UCSD-AML1 (cell line): ENCODE results near the gene GPR68.
A peak's percentile ranks its signal among the peaks of the same experiment; 100 is the strongest.

Experiments used
- DNase-seq: peaks from one replicate; lab custom pipeline; 2025; ENCODE audit not compliant: unreplicated experiment; lab: John Stamatoyannopoulos, UW

GPR68 gene

DNA sequence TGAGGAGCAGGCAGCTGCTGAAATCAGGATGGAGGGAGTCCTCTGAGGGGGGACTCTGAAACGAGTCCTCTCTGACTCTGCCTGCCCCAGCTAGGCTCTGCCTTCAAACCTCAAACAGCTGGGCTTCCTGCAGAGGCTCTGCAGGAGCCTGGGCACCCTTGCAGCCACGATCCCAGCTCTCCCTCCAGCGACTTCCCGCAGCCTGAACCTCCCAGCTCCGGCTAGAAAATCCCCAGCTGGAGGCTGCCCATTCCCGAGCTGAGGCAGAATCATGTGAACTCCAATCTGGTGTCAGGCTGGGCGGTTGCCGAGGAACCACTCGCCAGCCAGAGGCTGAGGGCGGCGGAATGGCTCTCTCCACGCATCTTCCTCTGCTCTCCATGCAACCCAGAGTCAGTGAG, at the start of gene GPR68:
Gene GPR68, minus strand, starts transcription at position 204 of the 401 bp plus-strand sequence. CDS start 9,654 bp downstream, outside the sequence.
- DNase-seq: peak; percentile 36

- DNase-seq: no peak
Observed at GRCh38 chr14:91294153-91294552, 49.6 kb upstream of the GPR68 start.

DNA sequence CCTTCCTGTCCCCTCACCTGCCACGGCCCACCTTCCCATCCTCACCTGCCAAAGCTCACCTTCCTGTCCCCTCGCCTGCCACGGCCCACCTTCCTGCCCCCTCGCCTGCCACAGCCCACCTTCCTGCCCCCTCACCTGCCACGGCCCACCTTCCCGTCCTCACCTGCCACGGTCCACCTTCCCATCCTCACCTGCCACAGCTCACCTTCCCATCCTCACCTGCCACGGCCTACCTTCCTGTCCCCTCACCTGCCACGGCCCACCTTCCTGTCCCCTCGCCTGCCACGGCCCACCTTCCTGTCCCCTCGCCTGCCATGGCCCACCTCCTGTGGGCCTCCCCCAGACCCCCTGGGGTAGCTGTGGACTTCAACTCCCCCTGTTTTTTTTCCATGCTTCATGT, 48.8 kb upstream of the GPR68 start:
- DNase-seq: no peak

DNA sequence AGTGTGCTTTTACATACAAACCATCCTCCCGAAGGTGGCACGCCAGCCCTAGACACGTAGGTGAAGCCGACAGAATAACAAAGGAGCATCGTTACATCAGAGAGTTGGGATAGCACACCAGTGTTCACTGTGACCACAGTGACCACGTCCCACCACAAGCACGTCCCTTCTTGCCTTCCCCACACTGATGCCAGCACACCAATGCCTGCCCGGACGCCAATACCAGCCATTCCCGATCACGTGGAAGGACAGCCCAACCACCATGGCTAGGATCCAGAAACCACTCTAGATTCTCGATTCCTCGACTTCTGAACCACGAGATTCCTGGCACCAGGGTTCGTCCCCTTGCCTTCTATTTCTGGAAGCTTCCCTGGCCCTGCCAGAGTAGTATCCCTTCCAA, 48.0 kb upstream of the GPR68 start:
- no peak for DNase-seq

DNA sequence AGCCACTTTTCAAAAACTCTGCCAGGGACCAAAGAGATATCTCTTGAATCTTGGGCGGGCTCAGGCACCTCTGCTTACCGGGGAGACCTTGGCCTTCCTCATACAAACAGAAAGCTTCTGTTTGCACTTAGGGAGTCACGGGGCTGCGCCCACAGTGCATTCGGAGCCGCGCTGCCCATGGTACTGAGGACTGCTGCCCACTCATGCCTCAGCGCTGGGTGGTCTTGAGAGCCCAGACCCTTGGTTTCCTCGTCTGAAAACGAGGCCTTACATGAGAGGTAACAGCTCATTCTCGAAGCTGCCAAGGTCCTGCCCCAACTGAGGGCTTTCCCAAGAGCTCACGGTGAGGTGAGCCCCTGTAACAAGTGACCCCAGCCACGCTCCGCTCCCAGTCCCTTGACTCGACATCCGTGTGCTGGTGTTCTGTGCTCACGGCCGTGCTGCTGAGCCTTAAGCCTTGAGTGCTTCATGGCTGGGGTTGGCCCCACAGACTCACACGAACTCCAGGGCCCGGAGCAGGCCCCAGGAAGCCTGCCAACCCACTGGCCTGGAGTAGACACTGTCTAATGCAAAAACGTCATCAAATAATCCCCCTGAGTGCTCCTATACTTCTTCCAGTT, 47.4 kb upstream of the GPR68 start:
- no peak for DNase-seq

DNA sequence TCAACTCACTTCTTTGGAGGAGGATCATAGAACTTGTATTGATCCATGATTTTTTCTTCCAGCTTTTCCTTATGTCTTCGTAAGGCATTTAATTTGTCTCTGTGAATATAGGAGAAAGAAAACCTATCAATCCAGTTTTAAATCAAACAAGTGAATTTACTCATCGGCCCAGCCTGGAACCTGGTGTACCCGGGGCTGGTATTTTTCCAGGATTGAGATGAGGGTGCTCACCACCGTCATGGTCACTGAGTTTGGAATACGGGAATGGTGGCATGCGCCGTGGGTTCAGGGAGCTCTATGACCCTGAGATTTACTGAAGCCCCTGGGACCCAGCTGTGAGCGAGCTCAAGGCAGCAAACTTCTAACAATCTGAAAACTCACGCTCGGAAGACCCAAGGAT, 46.5 kb upstream of the GPR68 start:
- no peak for DNase-seq

DNA sequence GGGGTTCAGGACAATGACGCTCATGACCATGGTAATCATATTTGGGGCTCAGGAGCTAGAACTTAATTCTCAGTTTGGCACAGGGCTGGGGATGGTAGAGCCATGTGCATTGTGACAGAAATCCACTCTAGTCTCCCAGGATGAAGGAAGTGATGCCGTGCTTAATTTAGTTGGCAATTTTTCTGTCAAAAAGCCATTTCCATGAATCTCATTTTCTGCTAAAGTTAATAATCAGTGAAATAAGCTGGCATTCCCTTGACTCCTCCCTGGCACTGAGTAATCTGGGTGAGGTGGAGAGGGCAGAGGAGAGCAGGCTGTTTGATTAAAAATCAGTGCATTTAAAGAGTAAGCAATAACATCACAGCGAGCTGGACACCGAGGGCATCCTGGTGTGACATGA, 45.0 kb upstream of the GPR68 start:
- no peak for DNase-seq

DNA sequence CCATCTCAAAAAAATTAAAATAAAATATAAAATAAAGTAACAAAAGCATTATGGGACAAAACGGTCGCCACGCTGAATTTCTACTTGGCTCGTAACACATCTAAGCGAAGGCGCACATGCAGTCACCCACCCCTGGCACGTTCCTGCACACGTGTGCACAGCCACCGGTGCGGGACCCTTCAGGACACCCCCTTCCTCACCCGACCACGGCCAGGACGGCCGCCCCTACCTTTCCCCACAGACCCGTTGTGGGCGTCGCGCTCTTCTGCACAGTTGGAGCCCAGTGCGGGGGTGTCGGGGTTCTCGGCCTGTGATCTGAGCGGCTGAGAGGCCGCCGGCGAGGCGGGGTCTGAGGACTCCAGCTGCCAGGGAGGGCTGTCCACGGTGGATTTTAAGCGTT, 44.4 kb upstream of the GPR68 start:
- no peak for DNase-seq

GRCh38 chr14:91286530-91286937, 42.0 kb upstream of the GPR68 start:
- DNase-seq: peak; percentile 71

GRCh38 chr14:91284791-91285548, 40.5 kb upstream of the GPR68 start:
- DNase-seq: no peak

GRCh38 chr14:91284146-91284790, 39.8 kb upstream of the GPR68 start:
- no peak for DNase-seq

DNA sequence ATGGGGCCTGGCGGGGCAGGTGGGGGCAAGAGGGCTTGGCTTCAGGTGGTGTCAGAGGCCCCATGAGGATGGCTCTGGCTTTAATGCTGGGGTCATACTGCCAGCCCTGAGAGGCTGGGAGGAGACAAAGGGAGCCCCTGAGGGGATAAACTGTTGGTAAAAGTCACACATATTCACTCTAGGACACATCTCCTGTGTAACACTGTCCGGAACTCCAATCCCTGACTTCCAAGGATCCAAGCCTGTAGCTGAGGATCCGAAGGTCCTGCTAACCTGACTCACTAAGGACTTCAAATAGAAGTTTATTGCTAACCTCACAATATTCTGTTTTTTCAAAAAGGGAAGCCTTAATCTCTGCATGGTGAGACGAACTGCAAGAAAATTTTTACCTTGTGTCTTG, 39.2 kb upstream of the GPR68 start:
- no peak for DNase-seq

GRCh38 chr14:91282954-91283645, 38.6 kb upstream of the GPR68 start:
- no peak for DNase-seq

DNA sequence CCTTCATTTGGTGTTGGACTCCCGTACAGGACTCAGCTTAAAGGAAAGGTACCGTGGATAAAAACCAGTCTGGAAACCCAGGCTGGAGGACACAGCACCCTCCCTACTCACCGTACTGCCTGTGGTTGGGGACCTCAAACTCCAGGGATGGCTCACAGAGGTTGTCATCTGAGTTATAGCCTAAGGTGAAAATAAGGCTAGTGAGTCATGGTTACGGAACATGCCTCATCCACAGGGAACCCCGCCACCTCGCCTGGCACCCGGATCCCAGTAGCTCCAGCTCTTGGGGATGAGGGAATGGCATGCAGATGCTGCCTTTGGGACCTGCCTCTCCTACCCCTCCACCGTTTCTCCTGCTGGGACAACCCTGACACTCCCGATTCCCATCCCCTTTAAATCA, 36.8 kb upstream of the GPR68 start:
- no peak for DNase-seq

GRCh38 chr14:91280129-91280528, 35.6 kb upstream of the GPR68 start:
- DNase-seq: no peak

DNA sequence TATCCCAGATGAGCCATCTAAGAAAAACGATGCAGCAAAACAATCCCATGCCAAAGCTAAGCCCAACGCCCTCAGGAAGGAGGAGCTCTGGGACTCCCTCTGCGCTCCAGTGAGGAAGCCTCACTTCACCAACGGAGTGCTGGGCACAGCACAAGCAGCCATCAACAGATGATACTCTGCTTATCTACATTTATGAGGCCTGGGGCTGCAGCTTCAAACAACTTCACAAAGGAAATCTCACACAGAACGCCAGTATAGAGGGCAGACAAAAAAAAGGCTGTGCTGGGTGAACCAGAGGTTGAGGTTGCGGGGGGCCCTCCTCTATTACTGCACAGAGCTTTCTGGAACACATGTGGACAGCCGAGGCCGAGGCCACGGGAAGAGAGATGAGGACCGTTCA, 34.9 kb upstream of the GPR68 start:
- no peak for DNase-seq

DNA sequence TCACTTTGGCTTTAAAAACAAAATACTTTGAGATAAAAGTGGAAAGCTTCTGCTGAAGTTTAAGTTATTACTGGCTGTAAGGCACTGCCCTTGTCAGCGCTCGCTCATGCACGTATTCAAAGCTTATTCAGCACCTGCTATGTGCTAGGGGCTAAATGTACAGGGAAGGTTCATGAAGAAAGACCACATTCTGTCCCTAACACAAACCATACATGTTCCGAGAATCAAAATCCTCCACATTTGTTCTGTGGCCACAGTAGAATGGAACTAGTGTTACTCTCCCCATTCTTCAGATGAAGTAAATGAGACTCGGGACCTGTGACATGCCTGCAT, 33.8 kb upstream of the GPR68 start:
- no peak for DNase-seq

- DNase-seq: no peak
Observed at GRCh38 chr14:91277546-91278382, 33.3 kb upstream of the GPR68 start.

DNA sequence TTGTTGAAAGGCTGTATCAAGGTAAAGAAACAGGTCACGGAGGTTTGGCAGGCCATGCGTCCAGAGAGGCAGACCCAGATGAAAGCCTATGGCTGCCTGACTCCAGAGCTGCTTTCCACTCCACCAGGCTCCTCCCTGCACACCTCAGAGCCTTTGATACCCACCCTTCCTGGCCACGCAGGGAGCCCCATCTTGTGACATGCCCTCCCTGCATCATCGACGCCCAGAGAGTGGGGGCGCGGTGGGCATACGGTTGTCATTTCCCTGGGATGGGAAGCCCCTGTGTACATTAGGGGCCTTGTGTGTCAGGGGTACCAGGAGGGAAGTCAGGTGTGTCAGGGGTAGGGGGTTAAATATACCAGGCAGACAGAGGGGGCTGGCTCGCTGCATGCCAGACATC, 30.3 kb upstream of the GPR68 start:
- DNase-seq: no peak

- no peak for DNase-seq
Observed at GRCh38 chr14:91273885-91274273, 29.4 kb upstream of the GPR68 start.

GRCh38 chr14:91273273-91273884, 28.9 kb upstream of the GPR68 start:
- DNase-seq: no peak
